ENCODE results near the gene SPTLC1.

DNA sequence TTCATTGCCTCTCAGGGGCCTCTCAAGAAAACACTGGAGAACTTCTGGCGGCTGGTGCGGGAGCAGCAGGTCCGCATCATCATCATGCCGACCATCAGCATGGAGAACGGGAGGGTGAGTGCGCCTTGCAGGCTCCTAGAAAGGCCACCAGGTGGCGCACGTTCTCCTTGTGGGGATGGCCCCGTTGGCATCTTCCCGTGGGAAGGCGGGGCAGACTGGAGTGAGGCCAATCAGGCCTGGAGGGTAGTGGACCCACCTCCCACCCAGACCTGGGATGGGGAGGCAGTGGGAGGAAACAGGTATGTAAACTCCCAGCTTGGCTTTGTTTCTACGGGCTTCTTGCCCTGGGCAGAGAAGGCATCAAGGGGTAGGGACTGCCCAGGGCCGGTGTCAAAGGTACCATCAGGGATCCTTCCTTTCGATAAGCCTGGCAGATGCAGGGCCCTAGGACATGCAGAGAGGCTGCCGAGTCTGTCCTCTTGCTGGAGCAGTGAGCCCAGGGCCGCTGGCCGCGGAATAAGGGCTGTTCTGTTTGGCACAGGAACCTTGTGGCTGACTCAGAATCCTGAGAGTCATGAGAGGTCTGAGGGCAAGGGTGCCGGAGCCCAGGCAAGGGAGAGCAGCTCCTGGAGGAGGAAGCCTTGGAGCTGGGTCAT is 18.9 kb upstream of the SPTLC1 start:
- TF ChIP-seq SP1 (IDR thresholded peaks at IDR 0.05) (no peak), FOXM1 (IDR thresholded peaks at IDR 0.05; ENCODE audit: borderline replicate concordance) (no peak), SUZ12 (IDR thresholded peaks at IDR 0.05) (no peak), TARDBP (IDR thresholded peaks at IDR 0.05) (no peak), LEF1 (IDR thresholded peaks at IDR 0.05; ENCODE audit: borderline replicate concordance) (no peak), FOXA1 (IDR thresholded peaks at IDR 0.05) (no peak), CTBP1 (IDR thresholded peaks at IDR 0.05; ENCODE audit: borderline replicate concordance) (no peak), BHLHE40 (IDR thresholded peaks at IDR 0.05; ENCODE audit: borderline replicate concordance) (no peak), ELF4 (IDR thresholded peaks at IDR 0.05) (no peak)
- TF ChIP-seq, protein P1, sequence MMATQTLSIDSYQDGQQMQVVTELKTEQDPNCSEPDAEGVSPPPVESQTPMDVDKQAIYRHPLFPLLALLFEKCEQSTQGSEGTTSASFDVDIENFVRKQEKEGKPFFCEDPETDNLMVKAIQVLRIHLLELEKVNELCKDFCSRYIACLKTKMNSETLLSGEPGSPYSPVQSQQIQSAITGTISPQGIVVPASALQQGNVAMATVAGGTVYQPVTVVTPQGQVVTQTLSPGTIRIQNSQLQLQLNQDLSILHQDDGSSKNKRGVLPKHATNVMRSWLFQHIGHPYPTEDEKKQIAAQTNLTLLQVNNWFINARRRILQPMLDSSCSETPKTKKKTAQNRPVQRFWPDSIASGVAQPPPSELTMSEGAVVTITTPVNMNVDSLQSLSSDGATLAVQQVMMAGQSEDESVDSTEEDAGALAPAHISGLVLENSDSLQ (IDR thresholded peaks at IDR 0.05): no peak
